Panc1 (cell line): ENCODE measurements around the gene ADAMTS9. TPM values are rescaled to one million over a fixed set of nuclear protein-coding genes. Genes with fewer than 3 reads are reported as not detected.

ENCODE experiments used
- ATAC-seq: fragments of 200-7000 bp; cut with Tn5 transposase; 2 replicates; pipeline ENCODE4 v1.9.1; 2020; ENCODE audit warnings: mild to moderate bottlenecking, moderate library complexity
- BruUV-seq: library from RNA; stranded (reverse); fragments of 400-500 nt; replicated peaks from 2 replicates; lab custom pipeline; 2021; lab: Mats Ljungman, UMichigan
- CTCF ChIA-PET: fragments of 300-600 bp; sonication (Branson Sonifier 250); formaldehyde crosslinking; loops from one replicate; lab custom pipeline; 2022; ENCODE audit warnings: antibody characterized with exemption; lab: Charles Lee
- POLR2A ChIA-PET: fragments of 300-600 bp; sonication (Branson Sonifier 250); formaldehyde crosslinking; loops from one replicate; lab custom pipeline; 2022; ENCODE audit warnings: antibody characterized with exemption; lab: Charles Lee
- DNase-seq: peaks from one replicate; pipeline ENCODE4 v3.0.0-alpha.2; 2010; ENCODE audit warnings: low read depth, low spot score
- H3K27ac ChIP-seq: 2 replicates; pipeline ENCODE4 v1.5.1; 2011; ENCODE audit warnings: mild to moderate bottlenecking, low read length, inconsistent platforms
- H3K27me3 ChIP-seq: fragments of 200-500 bp; sonication (Bioruptor generic); 2 replicates; pipeline ENCODE4 v1.6.0; 2014; ENCODE audit warnings: low read length, inconsistent platforms; ENCODE audit not compliant: control insufficient read depth, insufficient read depth
- H3K36me3 ChIP-seq: fragments of 200-500 bp; sonication (Bioruptor generic); 2 replicates; pipeline ENCODE4 v1.5.1; 2014; ENCODE audit warnings: inconsistent platforms, mild to moderate bottlenecking, low read length, moderate library complexity; ENCODE audit not compliant: control insufficient read depth, insufficient read depth
- H3K4me1 ChIP-seq: 2 replicates; pipeline ENCODE4 v1.5.1; 2011; ENCODE audit warnings: inconsistent platforms, mild to moderate bottlenecking, low read length, moderate library complexity; ENCODE audit not compliant: control insufficient read depth, insufficient read depth
- H3K4me3 ChIP-seq, 2 experiments: 2 replicates each; pipeline ENCODE4 v1.5.1; 2011 to 2012; ENCODE audit warnings: low read depth in 2 of 2, low read length in 2 of 2, mild to moderate bottlenecking in 2 of 2, inconsistent platforms in 1 of 2, moderate library complexity in 1 of 2
- H3K9me3 ChIP-seq: fragments of 200-500 bp; sonication (Bioruptor generic); 2 replicates; pipeline ENCODE4 v1.5.1; 2014; ENCODE audit warnings: low read depth, mild to moderate bottlenecking, inconsistent platforms, low read length, moderate library complexity; ENCODE audit not compliant: control insufficient read depth, insufficient read depth
- CTCF ChIP-seq: fragments of 450-650 bp; IDR thresholded peaks from 2 replicates; pipeline ENCODE4 v1.5.1; 2017; ENCODE audit warnings: mild to moderate bottlenecking
- POLR2AphosphoS5 ChIP-seq: IDR thresholded peaks from 2 replicates; pipeline ENCODE4 v1.6.1; 2012; ENCODE audit warnings: mild to moderate bottlenecking, low read depth, low read length, moderate library complexity
- REST ChIP-seq, 2 experiments: IDR thresholded peaks; 2 replicates each; pipeline ENCODE4 v1.6.1; 2011 to 2012; ENCODE audit warnings: low read depth in 2 of 2, control low read depth in 1 of 2, low read length in 1 of 2, mild to moderate bottlenecking in 1 of 2, moderate library complexity in 1 of 2; ENCODE audit not compliant: insufficient read depth in 1 of 2
- SIN3A ChIP-seq: IDR thresholded peaks from 2 replicates; pipeline ENCODE4 v1.6.1; 2012; ENCODE audit warnings: low read depth, mild to moderate bottlenecking, low read length, moderate library complexity, borderline replicate concordance; ENCODE audit not compliant: insufficient read depth
- TCF7L2 ChIP-seq: IDR thresholded peaks from 2 replicates; pipeline ENCODE4 v1.6.1; 2011; ENCODE audit warnings: mild to moderate bottlenecking, low read depth, low read length, inconsistent platforms
- in situ Hi-C: cut with HindIII; loops from 2 replicates; pipeline ENCODE4 v1.10.0; 2016; ENCODE audit warnings: low sequenced_read_pairs, low pct_unique_long_range_greater_than_20kb
- intact Hi-C: fragments of 100-400 bp; cut with micrococcal nuclease; formaldehyde crosslinking; loops from one replicate; pipeline ENCODE4 v1.10.0; 2022; ENCODE audit not compliant: unreplicated experiment
- total RNA-seq: library from RNA; stranded (reverse); gene quantifications from one replicate; pipeline ENCODE4 v1.2.1, GENCODE V29; 2021; ENCODE audit not compliant: unreplicated experiment

Gene ADAMTS9
- total RNA-seq, 1 experiment from 2014 or later = 0.05 TPM

- no peak overlapping the region for H3K4me3 ChIP-seq
- H3K27me3 ChIP-seq = peaks cover 2% of the 10 kb centered on the region; the same call in 1 of the 2 replicates
- ATAC-seq = no peak
- ChIA-PET POLR2A (no interaction called here), CTCF (no interaction called here)
- intact Hi-C loops = no loop called here
- H3K9me3 ChIP-seq = no peaks in the 10 kb centered on the region
- H3K36me3 ChIP-seq = no peaks in the 10 kb centered on the region
- no TSS peak for BruUV-seq
- no peak for TF ChIP-seq CTCF
- no peak for TF ChIP-seq SIN3A
- TF ChIP-seq REST (IDR thresholded peaks at IDR 0.05; ENCODE audit: insufficient read depth in 1 of 2, low read depth in 2 of 2, low read length in 1 of 2) = no peak
- no peak for TF ChIP-seq POLR2AphosphoS5
- TF ChIP-seq TCF7L2 = no peak
- no peak for DNase-seq
- no peak overlapping the region for H3K27ac ChIP-seq
- in situ Hi-C loops = no loop called here
- no peaks in the 10 kb centered on the region for H3K4me1 ChIP-seq
These were observed 127.0 kb downstream of the ADAMTS9 start for GRCh38 chr3:64560791-64561190.

- no TSS peak for BruUV-seq
- CTCF ChIA-PET = no interaction called here
- POLR2A ChIA-PET = no interaction called here
These were observed 128.2 kb downstream of the ADAMTS9 start for GRCh38 chr3:64559588-64559987.

More at GRCh38 chr3:64559588-64559987, 128.2 kb downstream of the ADAMTS9 start:
- ATAC-seq (no peak), DNase-seq (no peak)
- H3K27ac ChIP-seq = no peak overlapping the region
- H3K9me3 ChIP-seq = no peaks in the 10 kb centered on the region
- intact Hi-C loops = no loop called here
- no peaks in the 10 kb centered on the region for H3K36me3 ChIP-seq
- H3K27me3 ChIP-seq = peaks cover 2% of the 10 kb centered on the region; the same call in 1 of the 2 replicates
- in situ Hi-C loops = no loop called here
- no peaks in the 10 kb centered on the region for H3K4me1 ChIP-seq
- no peak overlapping the region for H3K4me3 ChIP-seq
- TF ChIP-seq CTCF = no peak
- TF ChIP-seq SIN3A = no peak
- TF ChIP-seq REST (IDR thresholded peaks at IDR 0.05; ENCODE audit: insufficient read depth in 1 of 2, low read depth in 2 of 2, low read length in 1 of 2) = no peak
- TF ChIP-seq TCF7L2 = no peak
- no peak for TF ChIP-seq POLR2AphosphoS5
